Measurements from ENCODE around the gene SLC6A19. TPM values are rescaled to one million over a fixed set of nuclear protein-coding genes. Genes with fewer than 3 reads are reported as not detected.

The SLC6A19 gene
- total and polyA plus RNA-seq, 2 experiments from 2014 or later, result 5.2 to 5.8 TPM

GRCh38 chr5:1172670-1173404, 28.6 kb upstream of the SLC6A19 start:
- Histone ChIP-seq H2AFZ (no peak overlapping the region), H3K4me1 (ENCODE audit: insufficient read depth) (peaks cover 5% of the 10 kb centered on the region), H3K9me2 (replicated peaks; ENCODE audit: insufficient read depth) (no peaks in the 10 kb centered on the region), H3K4me3 (no peak overlapping the region), H3K36me3 (replicated peaks; ENCODE audit: insufficient read depth, low read depth) (no peaks in the 10 kb centered on the region), H4K20me1 (ENCODE audit: insufficient read depth, poor library complexity, severe bottlenecking) (no peaks in the 10 kb centered on the region), H3K27ac (no peak overlapping the region), H3K4me2 (no peak overlapping the region), H3K9me3 (ENCODE audit: low read depth) (no peaks in the 10 kb centered on the region), H3K27me3 (no peaks in the 10 kb centered on the region), H3K79me2 (no peaks in the 10 kb centered on the region)
- TF ChIP-seq CTCF (IDR thresholded peaks at IDR 0.05; ENCODE audit: poor library complexity) (no peak), EZH2 (IDR thresholded peaks at IDR 0.05; ENCODE audit: borderline replicate concordance) (no peak), EZH2phosphoT487 (IDR thresholded peaks at IDR 0.05; ENCODE audit: low read depth, severe bottlenecking, unreplicated experiment) (no peak)
- DNase-seq (ENCODE audit: low spot score), result no peak
- WGBS (ENCODE audit: low lambda C conversion rate, missing lambda C conversion rate), result 94% methylated on average over 22 of the region's 22 CpGs

- Histone ChIP-seq H3K9me2 (replicated peaks; ENCODE audit: insufficient read depth) (no peaks in the 10 kb centered on the region), H3K4me3 (no peak overlapping the region), H3K27ac (peak overlapping the region; percentile 73), H3K27me3 (no peaks in the 10 kb centered on the region), H3K4me2 (no peak overlapping the region), H3K36me3 (replicated peaks; ENCODE audit: insufficient read depth, low read depth) (no peaks in the 10 kb centered on the region), H2AFZ (no peak overlapping the region), H3K9me3 (ENCODE audit: low read depth) (no peaks in the 10 kb centered on the region), H3K4me1 (ENCODE audit: insufficient read depth) (peaks cover 3% of the 10 kb centered on the region), H4K20me1 (ENCODE audit: insufficient read depth, poor library complexity, severe bottlenecking) (no peaks in the 10 kb centered on the region), H3K79me2 (no peaks in the 10 kb centered on the region)
- WGBS (ENCODE audit: low lambda C conversion rate, missing lambda C conversion rate), result 96% methylated on average over 21 of the region's 21 CpGs
- no peak for DNase-seq (ENCODE audit: low spot score)
- no peak for TF ChIP-seq EZH2 (IDR thresholded peaks at IDR 0.05; ENCODE audit: borderline replicate concordance)
- no peak for TF ChIP-seq EZH2phosphoT487 (IDR thresholded peaks at IDR 0.05; ENCODE audit: low read depth, severe bottlenecking, unreplicated experiment)
- TF ChIP-seq CTCF (IDR thresholded peaks at IDR 0.05; ENCODE audit: poor library complexity), result no peak
Observed at GRCh38 chr5:1173485-1174070, 27.8 kb upstream of the SLC6A19 start.

GRCh38 chr5:1174122-1174936, 27.1 kb upstream of the SLC6A19 start:
- Histone ChIP-seq H3K4me1 (ENCODE audit: insufficient read depth) (peaks cover 3% of the 10 kb centered on the region), H3K27me3 (no peaks in the 10 kb centered on the region), H3K9me3 (ENCODE audit: low read depth) (no peaks in the 10 kb centered on the region), H3K36me3 (replicated peaks; ENCODE audit: insufficient read depth, low read depth) (no peaks in the 10 kb centered on the region), H4K20me1 (ENCODE audit: insufficient read depth, poor library complexity, severe bottlenecking) (no peaks in the 10 kb centered on the region), H3K9me2 (replicated peaks; ENCODE audit: insufficient read depth) (no peaks in the 10 kb centered on the region), H3K79me2 (no peaks in the 10 kb centered on the region), H3K4me3 (no peak overlapping the region), H3K4me2 (no peak overlapping the region), H2AFZ (no peak overlapping the region), H3K27ac (peak overlapping the region; percentile 73)
- DNase-seq (ENCODE audit: low spot score), result peak; percentile 86
- 46% methylated on average over 27 of the region's 27 CpGs for WGBS (ENCODE audit: low lambda C conversion rate, missing lambda C conversion rate)
- TF ChIP-seq EZH2 (IDR thresholded peaks at IDR 0.05; ENCODE audit: borderline replicate concordance), result no peak
- no peak for TF ChIP-seq EZH2phosphoT487 (IDR thresholded peaks at IDR 0.05; ENCODE audit: low read depth, severe bottlenecking, unreplicated experiment)
- TF ChIP-seq CTCF (IDR thresholded peaks at IDR 0.05; ENCODE audit: poor library complexity), result peak; percentile 70
